IMR-90 (cell line): ENCODE results near the gene BASP1. TPM values are rescaled to one million over a fixed set of nuclear protein-coding genes. Genes with fewer than 3 reads are reported as not detected.

Experiments used
- ATAC-seq: fragments of 200-7000 bp; cut with Tn5 transposase; 2 replicates; pipeline ENCODE4 v1.9.1; 2020; ENCODE audit warnings: low read depth, mild to moderate bottlenecking, moderate library complexity
- BruUV-seq: library from RNA; stranded (reverse); fragments of 400-500 nt; replicated peaks from 2 replicates; lab custom pipeline; 2021; lab: Mats Ljungman, UMichigan
- CTCF ChIA-PET: fragments of 300-600 bp; formaldehyde crosslinking; extraction: SDS; loops from one replicate; lab custom pipeline; 2021; ENCODE audit warnings: antibody characterized with exemption; lab: Yijun Ruan, JAX
- POLR2A ChIA-PET: fragments of 300-600 bp; sonication (Branson Sonifier 250); formaldehyde crosslinking; loops from one replicate; lab custom pipeline; 2022; ENCODE audit warnings: antibody characterized with exemption; ENCODE audit not compliant: unreplicated experiment; lab: Charles Lee
- DNase-seq: peaks from one replicate; pipeline ENCODE4 v3.0.0; 2013
- H2AFZ ChIP-seq: replicated peaks from 2 replicates; pipeline ENCODE3; 2013; ENCODE audit warnings: low read length, mild to moderate bottlenecking; ENCODE audit not compliant: poor library complexity
- H2AK5ac ChIP-seq: 2 replicates; pipeline ENCODE4 v1.6.1; 2013; ENCODE audit warnings: low read depth, low read length, inconsistent platforms
- H2AK9ac ChIP-seq: replicated peaks from 2 replicates; pipeline ENCODE3; 2013; ENCODE audit warnings: mild to moderate bottlenecking, low read depth, low read length, moderate library complexity; ENCODE audit not compliant: poor library complexity
- H2BK120ac ChIP-seq: 2 replicates; pipeline ENCODE4 v1.6.1; 2013; ENCODE audit warnings: low read depth, low read length, inconsistent platforms
- H2BK15ac ChIP-seq: 3 replicates; pipeline ENCODE4 v1.6.1; 2013; ENCODE audit warnings: low read depth, low read length, inconsistent platforms
- H2BK20ac ChIP-seq: 2 replicates; pipeline ENCODE4 v1.6.1; 2013; ENCODE audit warnings: low read depth, mild to moderate bottlenecking, inconsistent platforms, low read length, moderate library complexity
- H2BK5ac ChIP-seq: 2 replicates; pipeline ENCODE4 v1.6.1; 2013; ENCODE audit warnings: mild to moderate bottlenecking, low read depth, low read length, inconsistent platforms; ENCODE audit not compliant: poor library complexity, severe bottlenecking
- H3K14ac ChIP-seq: replicated peaks from 2 replicates; pipeline ENCODE4 v1.6.1; 2013; ENCODE audit warnings: low read depth, low read length, inconsistent platforms
- H3K18ac ChIP-seq: 2 replicates; pipeline ENCODE4 v1.6.1; 2013; ENCODE audit warnings: low read depth, low read length, control low read depth
- H3K23ac ChIP-seq: 2 replicates; pipeline ENCODE4 v1.6.1; 2013; ENCODE audit warnings: low read depth, low read length, inconsistent platforms
- H3K27ac ChIP-seq: 2 replicates; pipeline ENCODE4 v1.5.1; 2013; ENCODE audit warnings: mild to moderate bottlenecking, control low read depth, low read length; ENCODE audit not compliant: insufficient read depth
- H3K27me3 ChIP-seq: 2 replicates; pipeline ENCODE4 v1.6.1; 2013; ENCODE audit warnings: low read length; ENCODE audit not compliant: control insufficient read depth, insufficient read depth
- H3K36me3 ChIP-seq: 2 replicates; pipeline ENCODE4 v1.6.1; 2013; ENCODE audit warnings: low read length, mixed read lengths; ENCODE audit not compliant: control insufficient read depth, insufficient read depth
- H3K4ac ChIP-seq: 2 replicates; pipeline ENCODE4 v1.6.1; 2013; ENCODE audit warnings: low read depth, low read length, inconsistent platforms
- H3K4me1 ChIP-seq: 2 replicates; pipeline ENCODE4 v1.6.1; 2013; ENCODE audit warnings: low read length, mixed read lengths; ENCODE audit not compliant: control insufficient read depth, insufficient read depth
- H3K4me2 ChIP-seq: 2 replicates; pipeline ENCODE4 v1.6.1; 2013; ENCODE audit warnings: low read depth, mild to moderate bottlenecking, control low read depth, low read length, moderate library complexity
- H3K4me3 ChIP-seq: 2 replicates; pipeline ENCODE4 v1.5.1; 2013; ENCODE audit warnings: low read depth, mild to moderate bottlenecking, control low read depth, low read length, moderate library complexity; ENCODE audit not compliant: insufficient read depth
- H3K56ac ChIP-seq: 2 replicates; pipeline ENCODE4 v1.6.1; 2013; ENCODE audit warnings: low read length, inconsistent platforms; ENCODE audit not compliant: insufficient read depth; ENCODE audit errors: extremely low read depth
- H3K79me1 ChIP-seq, 2 experiments: 2 replicates each; pipeline ENCODE4 v1.6.1; 2013; ENCODE audit warnings: low read length in 2 of 2, inconsistent platforms in 1 of 2, low read depth in 1 of 2
- H3K9ac ChIP-seq: 2 replicates; pipeline ENCODE4 v1.6.1; 2013; ENCODE audit warnings: low read depth, low read length, control low read depth
- H3K9me1 ChIP-seq: 2 replicates; pipeline ENCODE4 v1.6.1; 2013; ENCODE audit warnings: low read length, inconsistent platforms; ENCODE audit not compliant: insufficient read depth
- H3K9me3 ChIP-seq: 2 replicates; pipeline ENCODE4 v1.6.1; 2013; ENCODE audit warnings: low read length; ENCODE audit not compliant: control insufficient read depth, insufficient read depth
- H4K20me1 ChIP-seq: 2 replicates; pipeline ENCODE4 v1.6.1; 2013; ENCODE audit warnings: low read length, inconsistent platforms; ENCODE audit not compliant: insufficient read depth
- H4K5ac ChIP-seq: 2 replicates; pipeline ENCODE4 v1.6.1; 2013; ENCODE audit warnings: mild to moderate bottlenecking, low read depth, low read length, control low read depth
- H4K8ac ChIP-seq, 2 experiments: 2 replicates each; pipeline ENCODE4 v1.6.1; 2013; ENCODE audit warnings: low read depth in 2 of 2, low read length in 2 of 2, control low read depth in 1 of 2, inconsistent platforms in 1 of 2
- H4K91ac ChIP-seq: 2 replicates; pipeline ENCODE4 v1.6.1; 2013; ENCODE audit warnings: low read depth, low read length, inconsistent platforms; ENCODE audit not compliant: insufficient read depth
- BHLHE40 ChIP-seq: fragments of 150-350 bp; IDR thresholded peaks from 2 replicates; pipeline ENCODE4 v1.6.1; 2016; ENCODE audit warnings: mild to moderate bottlenecking, low read depth, low read length
- CHD1 ChIP-seq: IDR thresholded peaks from 2 replicates; pipeline ENCODE4 v1.6.1; 2012; ENCODE audit warnings: low read depth, low read length, improper control_type of control experiment
- CTCF ChIP-seq: conservative IDR thresholded peaks from 2 replicates; pipeline ENCODE4 v1.5.1; 2012; ENCODE audit warnings: mild to moderate bottlenecking, low read depth, low read length, improper control_type of control experiment
- ELK1 ChIP-seq: fragments of 150-350 bp; IDR thresholded peaks from 2 replicates; pipeline ENCODE4 v1.6.1; 2016; ENCODE audit warnings: low read depth, mild to moderate bottlenecking, low read length, moderate library complexity, borderline replicate concordance
- FOS ChIP-seq: fragments of 150-350 bp; IDR thresholded peaks from 2 replicates; pipeline ENCODE4 v1.6.1; 2016; ENCODE audit warnings: low read depth, low read length
- MAFK ChIP-seq: IDR thresholded peaks from 2 replicates; pipeline ENCODE4 v1.6.1; 2012; ENCODE audit warnings: low read depth, low read length, improper control_type of control experiment
- POLR2A ChIP-seq: IDR thresholded peaks from 2 replicates; pipeline ENCODE4 v1.6.1; 2012; ENCODE audit warnings: mild to moderate bottlenecking, low read depth, low read length
- RAD21 ChIP-seq: IDR thresholded peaks from 2 replicates; pipeline ENCODE4 v1.6.1; 2012; ENCODE audit warnings: low read length, improper control_type of control experiment
- RFX5 ChIP-seq: IDR thresholded peaks from 2 replicates; pipeline ENCODE4 v1.8.0; 2012; ENCODE audit warnings: low read depth, mild to moderate bottlenecking, low read length, moderate library complexity
- SMC3 ChIP-seq: fragments of 150-350 bp; IDR thresholded peaks from 2 replicates; pipeline ENCODE4 v1.6.1; 2016; ENCODE audit warnings: low read depth, mild to moderate bottlenecking, antibody characterized with exemption, low read length, moderate library complexity
- whole genome bisulfite sequencing, 2 experiments: methylation state at CpG; one replicate each; pipeline versions ENCODE4 v1.1.5 to v1.1.7; 2013; ENCODE audit warnings: missing lambda C conversion rate in 2 of 2; ENCODE audit not compliant: insufficient read length in 1 of 2; ENCODE audit errors: extremely low coverage in 2 of 2; 5-methylcytosine and 5-hydroxymethylcytosine counted together
- dilution Hi-C: fragments of 300-500 bp; cut with HindIII; formaldehyde crosslinking; loops from one replicate; pipeline ENCODE4 v1.14.3; 2018; ENCODE audit warnings: low sequenced_read_pairs; ENCODE audit not compliant: unreplicated experiment
- in situ Hi-C: fragments of 300-500 bp; cut with MboI; formaldehyde crosslinking; loops from 3 replicates; pipeline ENCODE4 v1.14.3; 2019; ENCODE audit warnings: low sequenced_read_pairs, inconsistent platforms, mixed read lengths
- intact Hi-C: fragments of 100-400 bp; cut with micrococcal nuclease; formaldehyde crosslinking; loops from 2 replicates; pipeline ENCODE4 v1.10.0; 2022
- polyA plus RNA-seq, 3 experiments: library from polyadenylated mRNA; depleted of rRNA; stranded (reverse); fragments of >200 nt; gene quantifications; 2 replicates each; pipeline ENCODE4 v1.2.3, GENCODE V29; 2012; ENCODE audit warnings: low replicate concordance in 1 of 3
- total RNA-seq: library from RNA; depleted of rRNA; stranded (reverse); fragments of >200 nt; gene quantifications from 2 replicates; pipeline ENCODE4 v1.2.3, GENCODE V29; 2012

The BASP1 gene
- total and polyA plus RNA-seq, 2 of the 4 experiments (the other 2 are of a cell fraction): 39.6 to 103 TPM

GRCh38 chr5:17183831-17184230 is 33.6 kb upstream of the BASP1 start:
- Histone ChIP-seq H3K4me1 (peaks cover 42% of the 10 kb centered on the region), H4K5ac (peak overlapping the region; percentile 41), H3K56ac (peak overlapping the region; percentile 63; the same call in 1 of the 2 replicates), H2AK5ac (peak overlapping the region; percentile 78), H2BK120ac (peak overlapping the region; percentile 80), H3K4ac (peak overlapping the region; percentile 69), H3K9ac (no peak overlapping the region), H3K23ac (no peak overlapping the region; the same call in 1 of the 2 replicates), H3K9me1 (peaks cover 34% of the 10 kb centered on the region), H4K8ac (peak overlapping the region; percentile 37 to 43; a peak in 3 of 4 replicates), H4K91ac (peak overlapping the region; percentile 83), H3K14ac (peak overlapping the region; percentile 29; the same call in 1 of the 2 replicates), H3K9me3 (no peaks in the 10 kb centered on the region), H3K4me2 (no peak overlapping the region), H2BK20ac (peak overlapping the region; percentile 83), H3K27me3 (no peaks in the 10 kb centered on the region), H2BK5ac (peak overlapping the region; percentile 98), H2AK9ac (no peak overlapping the region), H2AFZ (no peak overlapping the region), H4K20me1 (no peaks in the 10 kb centered on the region), H3K79me1 (peaks cover 17 to 57% of the 10 kb centered on the region in 2 experiments; a peak in 3 of 4 replicates), H3K4me3 (no peak overlapping the region), H2BK15ac (peak overlapping the region; percentile 55; the same call in 1 of the 3 replicates), H3K36me3 (no peaks in the 10 kb centered on the region), H3K18ac (peak overlapping the region; percentile 85), H3K27ac (peak overlapping the region; percentile 91)
- intact Hi-C loops (loop anchor here (2.0 kb wide), 1 partner anchor 163 kb away; no protein-coding TSS in a partner anchor), dilution Hi-C loops (loop anchor here (25.0 kb wide), 1 partner anchor 397 kb away; no protein-coding TSS in a partner anchor), in situ Hi-C loops (loop anchor here (10.0 kb wide), 1 partner anchor 179 kb away; no protein-coding TSS in a partner anchor)
- no TSS peak for BruUV-seq
- ChIA-PET CTCF (interaction anchor here (0.8 kb wide), 1 partner anchor 250 kb away, joined by 3 read pairs; no protein-coding TSS in a partner anchor), POLR2A (no interaction called here)
- DNase-seq: no peak
- WGBS, 2 experiments: no CpG with 5 or more reads among the region's 7 CpGs
- TF ChIP-seq FOS: no peak
- TF ChIP-seq ELK1: no peak
- TF ChIP-seq CHD1: no peak
- no peak for TF ChIP-seq BHLHE40
- no peak for TF ChIP-seq RFX5
- TF ChIP-seq RAD21: no peak
- TF ChIP-seq SMC3: no peak
- TF ChIP-seq MAFK: no peak
- TF ChIP-seq CTCF: no peak
- TF ChIP-seq POLR2A: no peak
- no peak for ATAC-seq
